Stimulated activated CD8-positive, alpha-beta memory T cell treated with anti-CD3 and anti-CD28 coated beads, Interleukin-2, amount 100 ng/mL, for 48 hours (primary cell): Measurements from ENCODE around the gene CAMSAP3.
A peak's percentile ranks its signal among the peaks of the same experiment; 100 is the strongest.

Experiments used
- DNase-seq, 2 donors: peaks; one replicate each; pipeline ENCODE4 v3.0.0-alpha.2; 2020; ENCODE audit warnings: low read depth in 2 of 2

CAMSAP3 gene

GRCh38 chr19:7612282-7613274 is 16.9 kb downstream of the CAMSAP3 start:
- no peak for DNase-seq

- DNase-seq, result no peak
Observed at GRCh38 chr19:7614859-7615741, 19.4 kb downstream of the CAMSAP3 start.

- DNase-seq, result no peak
Observed at GRCh38 chr19:7617172-7617571, 21.5 kb downstream of the CAMSAP3 start.

- DNase-seq, result no peak
Observed at GRCh38 chr19:7617735-7618134, 22.1 kb downstream of the CAMSAP3 start.

- no peak for DNase-seq
Observed at GRCh38 chr19:7618348-7618747, 22.7 kb downstream of the CAMSAP3 start.

GRCh38 chr19:7618771-7619510 is 23.3 kb downstream of the CAMSAP3 start:
- DNase-seq, result no peak

- DNase-seq, result no peak
Observed at GRCh38 chr19:7619671-7620441, 24.2 kb downstream of the CAMSAP3 start.

GRCh38 chr19:7620442-7621412 is 25.1 kb downstream of the CAMSAP3 start:
- DNase-seq, result no peak

- no peak for DNase-seq
Observed at GRCh38 chr19:7622933-7623685, 27.4 kb downstream of the CAMSAP3 start.

- DNase-seq, result no peak
Observed at GRCh38 chr19:7623725-7624603, 28.3 kb downstream of the CAMSAP3 start.

- DNase-seq, result no peak
Observed at GRCh38 chr19:7624810-7625209, 29.1 kb downstream of the CAMSAP3 start.

GRCh38 chr19:7625763-7626372 is 30.2 kb downstream of the CAMSAP3 start:
- DNase-seq, result no peak

GRCh38 chr19:7627166-7627565 is 31.5 kb downstream of the CAMSAP3 start:
- DNase-seq, result no peak

GRCh38 chr19:7628589-7629311 is 33.1 kb downstream of the CAMSAP3 start:
- DNase-seq, result no peak

GRCh38 chr19:7629347-7630054 is 33.8 kb downstream of the CAMSAP3 start, which contains the start of the genes PET100 and XAB2:
Gene PET100 (plus strand): TSS chr19:7629793. CDS start chr19:7629834, 41 bp downstream.
Gene XAB2 (minus strand): TSS chr19:7629545. CDS start chr19:7629527, 18 bp downstream.
- peak; percentile 82 to 88 for DNase-seq

- no peak for DNase-seq
Observed at GRCh38 chr19:7631577-7631976, 35.9 kb downstream of the CAMSAP3 start.
